Endothelial cell of umbilical vein (primary cell): ENCODE data around the gene RTP3.

Experiments
- EZH2 ChIP-seq: IDR thresholded peaks from 2 replicates; pipeline ENCODE4 v1.6.1; 2012; ENCODE audit warnings: borderline replicate concordance, low read depth, mild to moderate bottlenecking, moderate library complexity, low read length, inconsistent platforms; ENCODE audit not compliant: severe bottlenecking
- FOS ChIP-seq: IDR thresholded peaks from 2 replicates; pipeline ENCODE4 v1.6.1; 2011; ENCODE audit warnings: mild to moderate bottlenecking, low read length, moderate library complexity, borderline replicate concordance; ENCODE audit not compliant: insufficient read depth
- JUN ChIP-seq: IDR thresholded peaks from 2 replicates; pipeline ENCODE4 v1.6.1; 2011; ENCODE audit warnings: borderline replicate concordance, low read depth; ENCODE audit not compliant: insufficient read length, insufficient read depth
- MYC ChIP-seq: IDR thresholded peaks from one replicate; pipeline ENCODE4 v1.6.1; 2011; ENCODE audit warnings: mild to moderate bottlenecking, low read depth, low read length
- POLR2A ChIP-seq: IDR thresholded peaks from 2 replicates; pipeline ENCODE4 v1.6.1; 2012; ENCODE audit warnings: low read depth, mild to moderate bottlenecking, control low read depth, low read length
- POLR2AphosphoS5 ChIP-seq: IDR thresholded peaks from 2 replicates; pipeline ENCODE4 v1.6.1; 2012; ENCODE audit warnings: low read depth, mild to moderate bottlenecking, control low read depth, low read length, moderate library complexity; ENCODE audit not compliant: insufficient read depth
- TF ChIP-seq, protein P1 (sequence below), 2 donors: IDR thresholded peaks; 1 replicate in 1 of 2; 2 replicates in 1 of 2; pipeline ENCODE4 v1.5.1; 2011; ENCODE audit warnings: low read length in 2 of 2, mild to moderate bottlenecking in 2 of 2, moderate library complexity in 2 of 2, control low read depth in 1 of 2, inconsistent platforms in 1 of 2, low read depth in 1 of 2; ENCODE audit not compliant: insufficient read depth in 1 of 2; ENCODE audit errors: extremely low read depth in 1 of 2

DNA sequence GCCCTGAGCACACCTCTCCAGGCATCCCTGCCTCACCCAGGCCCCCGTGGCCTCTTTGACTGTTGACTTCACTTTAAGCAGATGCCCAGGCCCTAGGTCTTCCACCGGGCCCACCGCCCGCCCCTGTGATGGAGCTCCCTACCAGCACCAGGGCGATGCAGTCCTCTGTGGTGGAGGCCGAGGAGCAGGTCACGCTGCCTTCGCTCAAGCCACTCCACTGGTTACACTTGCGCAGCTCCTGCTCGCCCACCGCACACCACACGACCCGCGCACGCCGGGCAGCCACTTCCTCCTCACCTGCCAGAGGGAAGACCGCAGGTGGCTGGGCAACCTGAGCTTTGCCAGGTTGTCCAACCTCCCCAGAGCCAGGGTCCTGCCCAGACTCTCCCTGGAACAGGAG, 49.1 kb upstream of the RTP3 start:
- TF ChIP-seq, protein P1, sequence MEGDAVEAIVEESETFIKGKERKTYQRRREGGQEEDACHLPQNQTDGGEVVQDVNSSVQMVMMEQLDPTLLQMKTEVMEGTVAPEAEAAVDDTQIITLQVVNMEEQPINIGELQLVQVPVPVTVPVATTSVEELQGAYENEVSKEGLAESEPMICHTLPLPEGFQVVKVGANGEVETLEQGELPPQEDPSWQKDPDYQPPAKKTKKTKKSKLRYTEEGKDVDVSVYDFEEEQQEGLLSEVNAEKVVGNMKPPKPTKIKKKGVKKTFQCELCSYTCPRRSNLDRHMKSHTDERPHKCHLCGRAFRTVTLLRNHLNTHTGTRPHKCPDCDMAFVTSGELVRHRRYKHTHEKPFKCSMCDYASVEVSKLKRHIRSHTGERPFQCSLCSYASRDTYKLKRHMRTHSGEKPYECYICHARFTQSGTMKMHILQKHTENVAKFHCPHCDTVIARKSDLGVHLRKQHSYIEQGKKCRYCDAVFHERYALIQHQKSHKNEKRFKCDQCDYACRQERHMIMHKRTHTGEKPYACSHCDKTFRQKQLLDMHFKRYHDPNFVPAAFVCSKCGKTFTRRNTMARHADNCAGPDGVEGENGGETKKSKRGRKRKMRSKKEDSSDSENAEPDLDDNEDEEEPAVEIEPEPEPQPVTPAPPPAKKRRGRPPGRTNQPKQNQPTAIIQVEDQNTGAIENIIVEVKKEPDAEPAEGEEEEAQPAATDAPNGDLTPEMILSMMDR (IDR thresholded peaks at IDR 0.05; ENCODE audit: extremely low read depth in 1 of 2, insufficient read depth in 1 of 2, low read depth in 1 of 2, low read length in 2 of 2) = no peak
- no peak for TF ChIP-seq POLR2A
- no peak for TF ChIP-seq EZH2
- TF ChIP-seq JUN = no peak
- TF ChIP-seq POLR2AphosphoS5 = no peak
- TF ChIP-seq FOS = no peak
- no peak for TF ChIP-seq MYC
